Aorta (tissue), 5 donors: ENCODE measurements around the gene KBTBD13. TPM values are rescaled to one million over a fixed set of nuclear protein-coding genes. Genes with fewer than 3 reads are reported as not detected.
A peak's percentile ranks its signal among the peaks of the same experiment; 100 is the strongest.

Source experiments
- ATAC-seq: fragments of 200-7000 bp; cut with Tn5 transposase; one replicate; pipeline ENCODE4 v1.9.1; 2022; ENCODE audit warnings: moderate library complexity; ENCODE audit not compliant: low FRiP score
- DNase-seq, 2 donors: peaks; one replicate each; pipeline ENCODE4 v3.0.0-alpha.2; 2020
- H3K27ac ChIP-seq, 2 donors: one replicate each; pipeline ENCODE4 v1.5.1; 2013; ENCODE audit warnings: low read length in 2 of 2, mild to moderate bottlenecking in 2 of 2, moderate library complexity in 2 of 2, control low read depth in 1 of 2, inconsistent platforms in 1 of 2, low read depth in 1 of 2
- H3K27me3 ChIP-seq, 2 donors: one replicate each; pipeline ENCODE4 v1.6.1; 2013; ENCODE audit warnings: control low read depth in 1 of 2, low read length in 1 of 2, mild to moderate bottlenecking in 1 of 2, moderate library complexity in 1 of 2; ENCODE audit not compliant: insufficient read depth in 2 of 2, control insufficient read depth in 1 of 2
- H3K36me3 ChIP-seq, 2 donors: one replicate each; pipeline ENCODE4 v1.6.1; 2013; ENCODE audit warnings: control low read depth in 1 of 2, low read length in 1 of 2, mild to moderate bottlenecking in 1 of 2; ENCODE audit not compliant: insufficient read depth in 2 of 2, control insufficient read depth in 1 of 2
- H3K4me1 ChIP-seq, 2 donors: one replicate each; pipeline ENCODE4 v1.6.1; 2013; ENCODE audit warnings: low read length in 2 of 2, control low read depth in 1 of 2, mild to moderate bottlenecking in 1 of 2, moderate library complexity in 1 of 2; ENCODE audit not compliant: insufficient read depth in 2 of 2, control insufficient read depth in 1 of 2
- H3K4me3 ChIP-seq, 2 donors: one replicate each; pipeline ENCODE4 v1.5.1; 2013; ENCODE audit warnings: low read length in 2 of 2, control low read depth in 1 of 2, mild to moderate bottlenecking in 1 of 2
- H3K9me3 ChIP-seq: one replicate; pipeline ENCODE4 v1.6.1; 2013; ENCODE audit warnings: mild to moderate bottlenecking, low read length; ENCODE audit not compliant: control insufficient read depth
- WGBS, 2 donors: extraction: QIAGEN DNeasy Blood & Tissue Kit; methylation state at CpG; one replicate each; pipeline ENCODE4 v1.1.7; 2013; 5-methylcytosine and 5-hydroxymethylcytosine counted together
- intact Hi-C, 2 donors: fragments of 100-400 bp; cut with DNase I; formaldehyde crosslinking; loops; one replicate each; pipeline versions ENCODE4 v1.14.2 to v1.15.0; 2022
- polyA plus RNA-seq, 2 donors: library from polyadenylated mRNA; stranded (reverse); fragments of 200-250 nt; gene quantifications; one replicate each; pipeline ENCODE4 v1.2.3, GENCODE V29; 2013
- total RNA-seq, 2 donors: library from RNA; stranded (reverse); fragmentation: NEBNext Ultra II Directional; extraction: Animal tissue kit (Norgen Biotek cat#: 25700); gene quantifications; one replicate each; pipeline ENCODE4 v1.2.1, GENCODE V29; 2021
- donor health status: healthy with polysubstance abuse.
- donor health status: Bipolar disorder and iron deficiency.
- donor health status: DM: no; HTN: no; CAD: no.
- donor health status: DM: no; HTN: no; CAD: no.
- donor health status: DM: yes; HTN: yes; CAD: no.

KBTBD13 gene
- total and polyA plus RNA-seq, 4 donors: 0.05 to 1.5 (median 0.87) TPM

DNA sequence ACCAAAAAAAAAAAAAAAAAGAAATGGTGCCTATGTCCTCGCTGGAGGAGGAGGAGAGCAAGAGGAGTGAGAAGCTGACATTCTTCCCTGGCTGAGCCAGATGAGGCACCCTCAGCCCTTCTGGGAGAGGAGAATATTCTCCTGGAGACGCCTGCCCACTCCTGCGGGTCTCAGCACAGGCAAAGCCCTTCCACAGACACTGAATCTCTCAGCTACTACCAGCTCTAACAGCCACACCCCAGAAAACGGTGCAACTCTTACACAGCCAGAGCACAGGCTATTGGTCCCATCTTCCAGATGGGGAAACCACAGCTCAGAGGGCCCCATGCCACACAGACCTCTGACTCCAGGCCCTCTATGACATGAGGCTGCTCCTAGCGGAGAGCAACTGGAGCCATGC lies 14.5 kb upstream of the KBTBD13 start:
- Histone ChIP-seq H3K27ac (peak overlapping the region; percentile 46 to 87), H3K27me3 (no peaks in the 10 kb centered on the region), H3K4me1 (peaks cover 2 to 11% of the 10 kb centered on the region in 2 donors), H3K4me3 (no peak overlapping the region), H3K36me3 (peaks cover 0 to 4% of the 10 kb centered on the region in 2 donors), H3K9me3 (no peaks in the 10 kb centered on the region)
- intact Hi-C loops: no loop called here
- peak in 1 of 2 donors; percentile 57 for DNase-seq
- no peak for ATAC-seq
- WGBS, 2 donors: 64 to 71% methylated on average over 5 of the region's 5 CpGs

GRCh38 chr15:65062726-65063125 lies 13.8 kb upstream of the KBTBD13 start:
- Histone ChIP-seq H3K9me3 (no peaks in the 10 kb centered on the region), H3K4me1 (peaks cover 2 to 11% of the 10 kb centered on the region in 2 donors), H3K4me3 (no peak overlapping the region), H3K27me3 (no peaks in the 10 kb centered on the region), H3K27ac (peak overlapping the region; percentile 46 to 87), H3K36me3 (peaks cover 0 to 3% of the 10 kb centered on the region in 2 donors)
- peak in 1 of 2 donors; percentile 21 for DNase-seq
- 14 to 20% methylated on average over 5 of the region's 5 CpGs for WGBS, 2 donors
- intact Hi-C loops: no loop called here
- ATAC-seq: no peak

GRCh38 chr15:65066001-65066634 lies 10.4 kb upstream of the KBTBD13 start:
- no peaks in the 10 kb centered on the region for H3K36me3 ChIP-seq
- H3K4me1 ChIP-seq: peaks cover 2 to 11% of the 10 kb centered on the region in 2 donors
- no peaks in the 10 kb centered on the region for H3K9me3 ChIP-seq
- DNase-seq: peak in 1 of 2 donors; percentile 19
- intact Hi-C loops: loop anchor here (2.0 kb wide), 2 partner anchors 19 to 23 kb away; no protein-coding TSS in a partner anchor
- H3K27me3 ChIP-seq: no peaks in the 10 kb centered on the region
- WGBS, 2 donors: 7 to 10% methylated on average over 3 of the region's 3 CpGs
- peak overlapping the region; percentile 90 to 91 for H3K4me3 ChIP-seq
- ATAC-seq: no peak
- peak overlapping the region in 1 of 2 donors; percentile 88 for H3K27ac ChIP-seq

DNA sequence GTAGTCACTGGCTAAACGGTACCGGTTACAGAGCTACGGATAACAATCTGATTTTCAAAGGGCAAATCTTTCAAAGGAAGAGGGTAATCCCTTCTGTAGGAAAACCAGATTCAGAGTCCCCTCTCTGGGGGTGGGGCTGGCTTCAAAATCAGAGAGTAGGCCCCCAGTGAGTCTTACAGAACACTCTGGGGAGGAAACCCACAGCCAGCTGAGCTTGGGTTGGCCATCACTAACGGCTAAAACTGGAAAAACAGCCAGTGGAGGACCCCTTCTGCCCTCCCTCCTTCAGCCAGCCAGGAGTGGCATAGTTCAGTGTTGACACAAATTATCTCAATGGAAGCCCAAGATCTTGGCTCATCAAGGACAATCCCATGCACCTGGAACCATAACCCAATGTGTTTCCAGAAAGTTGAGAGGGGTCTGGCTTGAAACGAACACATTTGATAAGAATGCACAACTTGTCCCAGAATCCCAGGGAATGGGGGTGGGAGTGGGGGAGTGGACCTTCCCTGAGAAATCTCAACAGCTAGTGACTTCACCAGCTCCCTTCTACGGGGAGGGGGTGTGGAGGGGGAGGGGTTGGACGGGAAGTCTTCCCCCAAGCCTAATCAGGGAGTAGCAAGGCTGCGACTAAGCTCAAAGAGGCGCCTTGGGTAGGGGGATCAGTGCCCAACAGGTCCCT lies 9.8 kb upstream of the KBTBD13 start:
- Histone ChIP-seq H3K4me1 (peaks cover 2 to 11% of the 10 kb centered on the region in 2 donors), H3K36me3 (no peaks in the 10 kb centered on the region), H3K4me3 (peak overlapping the region; percentile 90 to 91), H3K27ac (peak overlapping the region; percentile 88 to 100), H3K27me3 (no peaks in the 10 kb centered on the region), H3K9me3 (no peaks in the 10 kb centered on the region)
- intact Hi-C loops: loop anchor here (2.0 kb wide), 2 partner anchors 18 to 22 kb away; no protein-coding TSS in a partner anchor
- ATAC-seq: peak; percentile 45
- WGBS, 2 donors: 3% methylated on average over 9 of the region's 9 CpGs
- DNase-seq: peak; percentile 76 to 90

- H3K9me3 ChIP-seq: no peaks in the 10 kb centered on the region
- peak overlapping the region; percentile 88 to 100 for H3K27ac ChIP-seq
- ATAC-seq (no peak), DNase-seq (no peak)
- H3K4me1 ChIP-seq: peaks cover 2 to 9% of the 10 kb centered on the region in 2 donors
- 1 to 2% methylated on average over 8 of the region's 8 CpGs for WGBS, 2 donors
- no peaks in the 10 kb centered on the region for H3K36me3 ChIP-seq
- H3K4me3 ChIP-seq: peak overlapping the region; percentile 90 to 91
- H3K27me3 ChIP-seq: no peaks in the 10 kb centered on the region
- intact Hi-C loops: loop anchor here (2.0 kb wide), 2 partner anchors 18 to 22 kb away; no protein-coding TSS in a partner anchor
Measured at GRCh38 chr15:65067317-65067644, 9.3 kb upstream of the KBTBD13 start.

GRCh38 chr15:65067645-65068402 lies 8.7 kb upstream of the KBTBD13 start, which contains the start of gene RASL12:
Gene RASL12 (minus strand): TSS chr15:65067991. CDS start chr15:65067835, 156 bp downstream.
- Histone ChIP-seq H3K4me3 (peak within 1 kb of the TSS; percentile 90 to 91), H3K36me3 (no peaks in the 10 kb centered on the region), H3K4me1 (peaks cover 2 to 8% of the 10 kb centered on the region in 2 donors), H3K9me3 (no peaks in the 10 kb centered on the region), H3K27me3 (no peaks in the 10 kb centered on the region), H3K27ac (peak within 1 kb of the TSS; percentile 88 to 100)
- intact Hi-C loops: loop anchor here (2.0 kb wide), 2 partner anchors 17 to 21 kb away; no protein-coding TSS in a partner anchor
- ATAC-seq (peak; percentile 65), DNase-seq (peak; percentile 78 to 90)
- WGBS, 2 donors: 1% methylated on average over 43 to 66 of the region's 66 CpGs

DNA sequence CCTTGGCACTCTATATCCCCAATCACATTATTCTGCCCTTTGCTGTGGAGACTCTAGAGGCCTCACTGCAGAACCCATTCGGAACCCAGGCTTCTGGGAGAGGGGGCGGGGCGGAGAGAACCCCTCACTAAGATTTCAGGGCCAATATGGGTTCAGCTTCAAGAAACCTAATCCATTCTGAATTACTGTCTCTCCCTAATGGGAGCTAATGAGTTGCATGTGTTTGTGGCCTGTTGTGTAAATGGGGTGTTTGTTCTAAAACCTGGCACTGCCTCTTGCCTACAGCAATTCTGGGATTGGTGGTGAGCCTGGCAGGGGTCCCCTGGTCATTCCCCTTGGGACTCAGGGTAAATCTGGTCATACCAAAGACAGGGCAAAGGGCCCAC lies 8.2 kb upstream of the KBTBD13 start:
- Histone ChIP-seq H3K9me3 (no peaks in the 10 kb centered on the region), H3K27me3 (no peaks in the 10 kb centered on the region), H3K36me3 (no peaks in the 10 kb centered on the region), H3K27ac (peak overlapping the region; percentile 88 to 100), H3K4me3 (peak overlapping the region; percentile 90 to 91), H3K4me1 (peaks cover 2 to 7% of the 10 kb centered on the region in 2 donors)
- intact Hi-C loops: no loop called here
- no peak for ATAC-seq
- DNase-seq: peak in 1 of 2 donors; percentile 47
- WGBS, 2 donors: 40 to 44% methylated on average over 3 of the region's 3 CpGs

DNA sequence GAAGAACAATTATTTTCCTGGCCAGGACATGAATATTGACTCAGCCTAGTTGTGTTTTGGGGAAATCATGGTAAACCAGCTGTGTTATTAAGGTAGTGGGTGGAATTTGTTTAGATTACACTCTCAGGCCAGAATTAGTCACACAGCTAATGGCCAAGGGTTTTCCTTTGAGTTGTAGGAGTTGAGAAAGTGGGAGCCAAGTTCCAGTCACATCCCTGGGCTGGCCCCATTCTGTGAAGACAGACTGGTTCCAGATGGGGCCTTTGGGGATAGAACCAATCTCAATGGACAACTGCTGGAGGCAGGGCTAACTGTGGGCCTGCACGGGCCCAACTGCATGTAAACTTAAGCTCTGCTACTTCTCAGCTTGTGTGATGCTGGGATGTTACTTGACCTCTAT lies 7.4 kb upstream of the KBTBD13 start:
- intact Hi-C loops: no loop called here
- Histone ChIP-seq H3K9me3 (no peaks in the 10 kb centered on the region), H3K4me3 (no peak overlapping the region), H3K4me1 (peaks cover 2 to 4% of the 10 kb centered on the region in 2 donors), H3K27ac (peak overlapping the region; percentile 2 to 100), H3K36me3 (no peaks in the 10 kb centered on the region), H3K27me3 (no peaks in the 10 kb centered on the region)
- DNase-seq (peak in 1 of 2 donors; percentile 62), ATAC-seq (peak; percentile 1)
- 5 to 8% methylated on average over 1 of the region's 1 CpG for WGBS, 2 donors
